ENCODE measurements around the gene ATOH1. TPM values are rescaled to one million over a fixed set of nuclear protein-coding genes. Genes with fewer than 3 reads are reported as not detected.

The ATOH1 gene
- total RNA-seq, 4 donors from 2014 or later = under 0.01 TPM; not detected in 3

- TF ChIP-seq POLR2A (IDR thresholded peaks at IDR 0.05) (no peak), CTCF (IDR thresholded peaks at IDR 0.05) (no peak)
- Histone ChIP-seq H3K36me3 (no peaks in the 10 kb centered on the region), H3K27me3 (no peaks in the 10 kb centered on the region), H3K4me3 (no peak overlapping the region), H3K9me3 (no peaks in the 10 kb centered on the region), H3K27ac (no peak overlapping the region), H3K4me1 (no peaks in the 10 kb centered on the region)
- no peak for DNase-seq
- intact Hi-C loops (cut with DNase I; ENCODE audit: low total_unique reads) = no loop called here
Measured at GRCh38 chr4:93876754-93877153, 48.2 kb downstream of the ATOH1 start.

GRCh38 chr4:93878566-93878965 is 50.0 kb downstream of the ATOH1 start:
- H3K4me3 ChIP-seq = no peak overlapping the region
- no peaks in the 10 kb centered on the region for H3K27me3 ChIP-seq
- no peaks in the 10 kb centered on the region for H3K36me3 ChIP-seq
- H3K27ac ChIP-seq = no peak overlapping the region
- intact Hi-C loops (cut with DNase I; ENCODE audit: low total_unique reads) = no loop called here
- H3K9me3 ChIP-seq = no peaks in the 10 kb centered on the region
- no peaks in the 10 kb centered on the region for H3K4me1 ChIP-seq
- no peak for TF ChIP-seq CTCF (IDR thresholded peaks at IDR 0.05)
- TF ChIP-seq POLR2A (IDR thresholded peaks at IDR 0.05) = no peak
- DNase-seq = no peak

GRCh38 chr4:93879919-93880318 is 51.4 kb downstream of the ATOH1 start:
- no peaks in the 10 kb centered on the region for H3K4me1 ChIP-seq
- H3K27me3 ChIP-seq = no peaks in the 10 kb centered on the region
- intact Hi-C loops (cut with DNase I; ENCODE audit: low total_unique reads) = no loop called here
- no peak for DNase-seq
- no peaks in the 10 kb centered on the region for H3K9me3 ChIP-seq
- TF ChIP-seq POLR2A (IDR thresholded peaks at IDR 0.05) = no peak
- no peak for TF ChIP-seq CTCF (IDR thresholded peaks at IDR 0.05)
- H3K4me3 ChIP-seq = no peak overlapping the region
- no peak overlapping the region for H3K27ac ChIP-seq
- H3K36me3 ChIP-seq = no peaks in the 10 kb centered on the region

Small RNA genes within 50 kb of the gene (small RNA-seq; reads per million reads assigned to genes)
- not detected for gene RNA5SP164

All from uterus (tissue), 4 donors.